Measurements from ENCODE around the gene PANK3.

DNA sequence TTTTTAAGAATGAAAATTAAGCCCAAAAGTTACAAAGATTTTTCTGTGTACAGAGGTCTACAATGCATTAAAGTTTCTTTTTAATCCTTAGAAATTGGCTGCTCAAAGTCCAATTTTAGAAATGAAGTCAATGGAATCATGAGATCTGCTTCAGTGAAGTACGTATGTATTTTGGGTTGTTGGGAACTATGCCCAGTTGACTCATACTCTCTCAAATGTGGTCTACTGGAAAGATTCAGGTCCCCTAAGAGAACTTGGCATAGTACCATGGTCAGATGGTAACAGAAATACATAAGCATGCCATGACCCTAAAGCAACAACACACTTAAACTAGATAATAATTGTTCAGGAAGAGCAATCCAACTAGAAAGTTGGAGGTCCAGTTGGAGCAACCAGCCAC lies 27.0 kb downstream of the PANK3 start:
- TF ChIP-seq, protein P1, sequence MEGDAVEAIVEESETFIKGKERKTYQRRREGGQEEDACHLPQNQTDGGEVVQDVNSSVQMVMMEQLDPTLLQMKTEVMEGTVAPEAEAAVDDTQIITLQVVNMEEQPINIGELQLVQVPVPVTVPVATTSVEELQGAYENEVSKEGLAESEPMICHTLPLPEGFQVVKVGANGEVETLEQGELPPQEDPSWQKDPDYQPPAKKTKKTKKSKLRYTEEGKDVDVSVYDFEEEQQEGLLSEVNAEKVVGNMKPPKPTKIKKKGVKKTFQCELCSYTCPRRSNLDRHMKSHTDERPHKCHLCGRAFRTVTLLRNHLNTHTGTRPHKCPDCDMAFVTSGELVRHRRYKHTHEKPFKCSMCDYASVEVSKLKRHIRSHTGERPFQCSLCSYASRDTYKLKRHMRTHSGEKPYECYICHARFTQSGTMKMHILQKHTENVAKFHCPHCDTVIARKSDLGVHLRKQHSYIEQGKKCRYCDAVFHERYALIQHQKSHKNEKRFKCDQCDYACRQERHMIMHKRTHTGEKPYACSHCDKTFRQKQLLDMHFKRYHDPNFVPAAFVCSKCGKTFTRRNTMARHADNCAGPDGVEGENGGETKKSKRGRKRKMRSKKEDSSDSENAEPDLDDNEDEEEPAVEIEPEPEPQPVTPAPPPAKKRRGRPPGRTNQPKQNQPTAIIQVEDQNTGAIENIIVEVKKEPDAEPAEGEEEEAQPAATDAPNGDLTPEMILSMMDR (IDR thresholded peaks at IDR 0.05 in 2 of 3, conservative IDR thresholded peaks at IDR 0.05 in 1 of 3; ENCODE audit: control insufficient read depth in 2 of 3, extremely low read depth in 1 of 3, insufficient read depth in 1 of 3, low read depth in 3 of 3, low read length in 3 of 3): no peak
- TF ChIP-seq BCL11A (IDR thresholded peaks at IDR 0.05; ENCODE audit: low read depth, low read length) (no peak), SMC3 (IDR thresholded peaks at IDR 0.05; ENCODE audit: borderline replicate concordance, low read length) (no peak), RUNX3 (IDR thresholded peaks at IDR 0.05; ENCODE audit: low read length) (no peak), EZH2 (IDR thresholded peaks at IDR 0.05; ENCODE audit: borderline replicate concordance, control insufficient read depth, low read depth, low read length) (no peak), CBFB (IDR thresholded peaks at IDR 0.05; ENCODE audit: low read depth) (no peak), MXI1 (IDR thresholded peaks at IDR 0.05; ENCODE audit: low read depth, low read length) (no peak)
- TF ChIP-seq, protein P2, sequence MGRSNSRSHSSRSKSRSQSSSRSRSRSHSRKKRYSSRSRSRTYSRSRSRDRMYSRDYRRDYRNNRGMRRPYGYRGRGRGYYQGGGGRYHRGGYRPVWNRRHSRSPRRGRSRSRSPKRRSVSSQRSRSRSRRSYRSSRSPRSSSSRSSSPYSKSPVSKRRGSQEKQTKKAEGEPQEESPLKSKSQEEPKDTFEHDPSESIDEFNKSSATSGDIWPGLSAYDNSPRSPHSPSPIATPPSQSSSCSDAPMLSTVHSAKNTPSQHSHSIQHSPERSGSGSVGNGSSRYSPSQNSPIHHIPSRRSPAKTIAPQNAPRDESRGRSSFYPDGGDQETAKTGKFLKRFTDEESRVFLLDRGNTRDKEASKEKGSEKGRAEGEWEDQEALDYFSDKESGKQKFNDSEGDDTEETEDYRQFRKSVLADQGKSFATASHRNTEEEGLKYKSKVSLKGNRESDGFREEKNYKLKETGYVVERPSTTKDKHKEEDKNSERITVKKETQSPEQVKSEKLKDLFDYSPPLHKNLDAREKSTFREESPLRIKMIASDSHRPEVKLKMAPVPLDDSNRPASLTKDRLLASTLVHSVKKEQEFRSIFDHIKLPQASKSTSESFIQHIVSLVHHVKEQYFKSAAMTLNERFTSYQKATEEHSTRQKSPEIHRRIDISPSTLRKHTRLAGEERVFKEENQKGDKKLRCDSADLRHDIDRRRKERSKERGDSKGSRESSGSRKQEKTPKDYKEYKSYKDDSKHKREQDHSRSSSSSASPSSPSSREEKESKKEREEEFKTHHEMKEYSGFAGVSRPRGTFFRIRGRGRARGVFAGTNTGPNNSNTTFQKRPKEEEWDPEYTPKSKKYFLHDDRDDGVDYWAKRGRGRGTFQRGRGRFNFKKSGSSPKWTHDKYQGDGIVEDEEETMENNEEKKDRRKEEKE (IDR thresholded peaks at IDR 0.05): no peak
